SW 1271 (cell line): ENCODE data around the gene DNAJC22.

Source experiments
- DNase-seq, 2 experiments: peaks; one replicate each; lab custom pipeline; 2025; lab: John Stamatoyannopoulos, UW

The DNAJC22 gene

GRCh38 chr12:49345051-49345824 lies 1.4 kb upstream of the DNAJC22 start:
- no peak for DNase-seq

GRCh38 chr12:49345825-49346658 lies 646 bp upstream of the DNAJC22 start:
- no peak for DNase-seq

GRCh38 chr12:49347311-49348193 lies 864 bp downstream of the DNAJC22 start:
- DNase-seq: peak in 1 of 2 experiments; percentile 37

GRCh38 chr12:49348781-49349180 lies 2.1 kb downstream of the DNAJC22 start:
- DNase-seq: no peak

- DNase-seq: no peak
Observed at GRCh38 chr12:49349266-49349665, 2.6 kb downstream of the DNAJC22 start.

DNA sequence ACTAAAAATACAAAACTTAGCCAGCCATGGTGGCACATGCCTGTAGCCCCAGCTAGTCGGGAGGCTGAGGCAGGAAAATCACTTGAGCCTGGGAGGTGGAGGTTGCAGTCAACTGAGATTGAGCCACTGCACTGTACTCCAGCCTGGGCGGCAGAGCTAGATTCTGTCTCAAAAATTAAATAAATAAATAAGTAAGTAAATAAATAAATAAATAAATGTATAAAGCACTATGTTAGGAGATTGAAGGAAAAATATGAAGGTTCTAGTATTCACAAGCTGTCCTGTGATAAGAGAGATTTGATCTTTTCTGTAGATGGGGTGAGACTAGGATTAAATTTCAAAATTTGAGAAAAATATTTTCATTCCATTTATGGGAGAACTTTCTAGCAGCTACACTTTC lies 5.7 kb downstream of the DNAJC22 start:
- DNase-seq: no peak

GRCh38 chr12:49355913-49356312 lies 9.2 kb downstream of the DNAJC22 start:
- DNase-seq: no peak

GRCh38 chr12:49357103-49357678 lies 10.5 kb downstream of the DNAJC22 start:
- peak in 1 of 2 experiments; percentile 47 for DNase-seq

DNA sequence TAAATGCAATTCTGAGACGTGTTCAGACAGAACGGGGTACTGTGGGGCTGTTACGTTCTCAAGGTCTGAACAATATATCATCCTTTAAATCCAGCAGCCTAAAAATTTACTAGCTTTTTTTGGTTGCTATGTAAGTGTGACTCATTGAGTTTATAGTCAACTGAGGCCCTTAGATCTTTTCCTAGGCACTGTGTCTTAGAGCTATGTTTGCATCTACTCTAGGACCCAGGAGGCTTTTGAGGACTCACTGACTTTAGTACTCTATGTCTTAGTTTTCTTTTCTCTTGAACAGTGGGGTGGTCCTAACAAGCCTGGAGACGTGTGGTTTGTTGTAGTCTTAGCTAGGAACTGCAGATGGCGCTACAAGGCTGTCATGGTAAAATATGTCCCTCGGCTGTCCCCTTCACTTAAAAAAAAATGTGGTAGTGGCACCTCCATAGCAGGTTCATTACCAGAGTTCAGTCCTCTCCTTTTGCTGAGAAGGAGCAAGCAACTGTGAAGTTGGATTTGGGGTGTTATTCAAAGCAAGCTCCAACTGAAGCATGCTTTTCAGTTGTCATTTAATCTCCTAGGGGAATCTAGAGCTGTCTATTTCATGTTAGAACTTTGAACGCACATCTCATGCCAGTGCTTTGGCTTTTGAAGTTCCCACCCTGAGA lies 11.9 kb downstream of the DNAJC22 start:
- DNase-seq: peak; percentile 33 to 84

- DNase-seq: no peak
Observed at GRCh38 chr12:49359671-49360070, 13.0 kb downstream of the DNAJC22 start.

GRCh38 chr12:49362077-49362476 lies 15.4 kb downstream of the DNAJC22 start:
- no peak for DNase-seq

DNA sequence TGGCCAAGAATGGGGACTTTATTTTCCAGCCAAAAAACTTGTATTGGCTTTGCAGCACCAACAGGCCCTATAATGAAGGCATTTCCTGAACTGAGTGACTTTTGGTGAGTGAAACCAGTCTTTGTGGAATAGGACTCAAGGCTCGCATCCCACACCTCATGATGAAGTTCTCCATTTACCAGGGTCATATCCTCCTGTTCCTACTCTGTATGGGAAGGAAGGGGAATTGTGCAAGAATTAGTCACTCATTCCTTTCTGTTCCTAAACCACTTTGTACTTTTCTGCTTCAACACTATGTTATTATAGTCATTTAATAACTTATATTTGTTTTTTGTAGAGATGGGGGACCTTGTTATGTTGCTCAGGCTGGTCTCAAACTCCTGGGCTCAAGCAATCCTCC lies 18.3 kb downstream of the DNAJC22 start:
- DNase-seq: no peak

DNA sequence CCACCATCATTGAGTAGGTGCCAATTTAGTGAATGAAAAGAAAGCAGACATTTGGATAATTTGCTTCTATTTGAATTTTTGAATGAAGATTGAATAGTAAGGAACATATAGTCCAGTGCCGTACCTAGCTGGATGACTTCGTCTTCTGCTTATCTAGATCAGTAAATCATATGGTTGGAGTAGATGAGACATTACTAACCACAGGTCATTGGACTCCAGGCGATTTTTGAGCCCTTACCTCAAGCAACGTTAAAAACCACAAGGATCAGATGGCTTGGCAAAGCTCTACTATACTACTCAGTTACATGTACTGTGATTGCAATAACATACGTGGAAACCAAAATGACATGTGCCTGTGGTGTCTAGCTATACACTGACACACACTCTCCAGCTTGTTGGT lies 18.9 kb downstream of the DNAJC22 start:
- no peak for DNase-seq

GRCh38 chr12:49366096-49366651 lies 19.5 kb downstream of the DNAJC22 start:
- DNase-seq: no peak

- peak; percentile 75 to 93 for DNase-seq
Observed at GRCh38 chr12:49366652-49367380, 20.1 kb downstream of the DNAJC22 start.

- DNase-seq: peak; percentile 46 to 48
Observed at GRCh38 chr12:49367381-49368239, 20.9 kb downstream of the DNAJC22 start, which contains the start of gene SPATS2. TSS of gene SPATS2 (plus strand) at chr12:49367462. CDS start at chr12:49461013, 93,551 bp downstream.

DNA sequence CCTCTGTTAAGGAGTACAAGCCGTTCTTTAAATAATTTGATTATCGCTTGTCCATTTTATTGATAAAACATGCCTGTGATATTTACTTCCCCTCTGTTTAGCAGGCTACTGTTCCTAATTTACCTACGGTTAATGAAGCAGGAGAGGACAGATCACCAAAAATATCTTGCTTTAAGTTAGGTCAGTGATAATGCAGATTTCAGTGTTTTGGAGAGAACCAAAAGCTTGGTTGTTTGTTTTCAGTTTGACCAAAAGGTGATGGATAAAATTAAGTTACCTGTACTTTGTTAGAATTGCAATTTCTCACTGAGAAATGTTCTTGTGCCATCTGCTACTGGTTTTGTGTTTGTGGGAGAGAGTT lies 21.5 kb downstream of the DNAJC22 start:
- DNase-seq: no peak

- peak in 1 of 2 experiments; percentile 66 for DNase-seq
Observed at GRCh38 chr12:49369411-49370145, 22.9 kb downstream of the DNAJC22 start.
